K562 (cell line): ENCODE data around the gene SUFU. TPM values are rescaled to one million over a fixed set of nuclear protein-coding genes. Genes with fewer than 3 reads are reported as not detected.
A peak's percentile ranks its signal among the peaks of the same experiment; 100 is the strongest.

Experiments used
- ARID1B ChIP-seq: fragments of 450-650 bp; IDR thresholded peaks from 2 replicates; pipeline ENCODE4 v1.6.1; 2016; ENCODE audit warnings: antibody characterized with exemption, mild to moderate bottlenecking, inconsistent platforms
- DIDO1 ChIP-seq: fragments of 450-650 bp; IDR thresholded peaks from 2 replicates; pipeline ENCODE4 v1.6.1; 2016; ENCODE audit warnings: low read depth, missing biosample characterization, missing genetic modification characterization
- ETV6 ChIP-seq, 3 experiments: fragments of 150-350 bp in 1 of 3; sonication (generic) in 1 of 3; formaldehyde crosslinking in 1 of 3; IDR thresholded peaks; 2 replicates each; pipeline versions ENCODE4 v1.6.1 to v1.8.0; 2014 to 2022; ENCODE audit warnings: borderline replicate concordance in 2 of 3, low read depth in 2 of 3, antibody characterized with exemption in 1 of 3, low read length in 1 of 3, mild to moderate bottlenecking in 1 of 3, missing genetic modification reagents in 1 of 3
- EWSR1 ChIP-seq: fragments of 450-650 bp; IDR thresholded peaks from 2 replicates; pipeline ENCODE4 v1.6.1; 2018; ENCODE audit warnings: borderline replicate concordance, mild to moderate bottlenecking, low read depth, moderate library complexity; ENCODE audit not compliant: partially characterized antibody
- FOS ChIP-seq: IDR thresholded peaks from 3 replicates; pipeline ENCODE4 v1.6.1; 2011; ENCODE audit not compliant: insufficient read length; ENCODE audit errors: extremely low read depth
- NCOA2 ChIP-seq, 2 experiments: fragments of 450-650 bp; IDR thresholded peaks; 2 replicates each; pipeline ENCODE4 v1.6.1; 2018; ENCODE audit warnings: mild to moderate bottlenecking in 2 of 2, moderate library complexity in 1 of 2; ENCODE audit not compliant: partially characterized antibody in 2 of 2
- PHB2 ChIP-seq: fragments of 450-650 bp; IDR thresholded peaks from 2 replicates; pipeline ENCODE4 v1.6.1; 2017; ENCODE audit warnings: low read depth
- POLR3A ChIP-seq: IDR thresholded peaks from 2 replicates; pipeline ENCODE4 v1.6.1; 2011; ENCODE audit warnings: borderline replicate concordance, mild to moderate bottlenecking, moderate library complexity; ENCODE audit not compliant: insufficient read length, insufficient read depth; ENCODE audit errors: extremely low read depth
- SP1 ChIP-seq: sonication (generic); formaldehyde crosslinking; IDR thresholded peaks from 2 replicates; pipeline ENCODE4 v1.8.1; 2022; ENCODE audit warnings: mild to moderate bottlenecking, missing genetic modification reagents
- SP2 ChIP-seq: IDR thresholded peaks from 2 replicates; pipeline ENCODE4 v1.6.1; 2011; ENCODE audit warnings: mild to moderate bottlenecking, low read depth, low read length, moderate library complexity; ENCODE audit not compliant: poor library complexity, severe bottlenecking; ENCODE audit errors: extremely low read depth
- ZFPM2 ChIP-seq: fragments of 250-450 bp; sonication (Bioruptor Pico); IDR thresholded peaks from 2 replicates; pipeline ENCODE4 v1.5.1; 2022; ENCODE audit warnings: mild to moderate bottlenecking
- ZNF140 ChIP-seq: fragments of 250-450 bp; sonication (Bioruptor Pico); IDR thresholded peaks from 2 replicates; pipeline ENCODE4 v1.8.0; 2021; ENCODE audit warnings: moderate library complexity, mild to moderate bottlenecking, inconsistent platforms
- ZNF232 ChIP-seq: sonication (generic); formaldehyde crosslinking; IDR thresholded peaks from 2 replicates; pipeline ENCODE4 v1.8.0; 2022; ENCODE audit warnings: mild to moderate bottlenecking, missing genetic modification reagents
- ZNF407 ChIP-seq: fragments of 450-650 bp; IDR thresholded peaks from 2 replicates; pipeline ENCODE4 v1.6.1; 2016; ENCODE audit warnings: low read depth
- polyA plus RNA-seq, 8 experiments: library from polyadenylated mRNA; depleted of rRNA in 4 of 8; stranded (reverse) in 5 of 8; unstranded in 3 of 8; fragments of >200 nt; fragmentation: Nextera tagmentation in 2 of 8; fragmentation: Illumina TruSeq in 1 of 8; extraction: Ambion mirVana in 2 of 8; extraction: Trizol in 1 of 8; gene quantifications; 2 replicates each; pipeline versions ENCODE4 v1.2.1 to v1.2.3, GENCODE V29; 2011 to 2014; ENCODE audit warnings: inconsistent platforms in 1 of 8, missing spikeins in 1 of 8
- total RNA-seq, 7 experiments: library from RNA; depleted of rRNA in 6 of 7; stranded (reverse); fragments of >200 nt in 6 of 7; fragmentation: Illumina TruSeq in 2 of 7; extraction: Trizol in 2 of 7; gene quantifications; 2 replicates each; pipeline versions ENCODE4 v1.2.1 to v1.2.3, GENCODE V29; 2011 to 2021; ENCODE audit warnings: low replicate concordance in 1 of 7
- TF ChIP-seq, protein P1 (sequence below): sonication (generic); formaldehyde crosslinking; IDR thresholded peaks from 2 replicates; pipeline ENCODE4 v1.4.0; 2020; ENCODE audit warnings: mild to moderate bottlenecking, missing genetic modification reagents

SUFU gene
- total and polyA plus RNA-seq, 9 of the 15 experiments (the other 6 are each of a cell fraction or from before 2014, with no cell fraction given): 0.59 to 6.3 (median 0.82) TPM

GRCh38 chr10:102644646-102645387, 141.0 kb downstream of the SUFU start (continued):
- no peak for TF ChIP-seq ZNF407
- TF ChIP-seq NCOA2 (IDR thresholded peaks at IDR 0.05; ENCODE audit: partially characterized antibody in 2 of 2): no peak
- no peak for TF ChIP-seq ARID1B
- TF ChIP-seq, protein P1, sequence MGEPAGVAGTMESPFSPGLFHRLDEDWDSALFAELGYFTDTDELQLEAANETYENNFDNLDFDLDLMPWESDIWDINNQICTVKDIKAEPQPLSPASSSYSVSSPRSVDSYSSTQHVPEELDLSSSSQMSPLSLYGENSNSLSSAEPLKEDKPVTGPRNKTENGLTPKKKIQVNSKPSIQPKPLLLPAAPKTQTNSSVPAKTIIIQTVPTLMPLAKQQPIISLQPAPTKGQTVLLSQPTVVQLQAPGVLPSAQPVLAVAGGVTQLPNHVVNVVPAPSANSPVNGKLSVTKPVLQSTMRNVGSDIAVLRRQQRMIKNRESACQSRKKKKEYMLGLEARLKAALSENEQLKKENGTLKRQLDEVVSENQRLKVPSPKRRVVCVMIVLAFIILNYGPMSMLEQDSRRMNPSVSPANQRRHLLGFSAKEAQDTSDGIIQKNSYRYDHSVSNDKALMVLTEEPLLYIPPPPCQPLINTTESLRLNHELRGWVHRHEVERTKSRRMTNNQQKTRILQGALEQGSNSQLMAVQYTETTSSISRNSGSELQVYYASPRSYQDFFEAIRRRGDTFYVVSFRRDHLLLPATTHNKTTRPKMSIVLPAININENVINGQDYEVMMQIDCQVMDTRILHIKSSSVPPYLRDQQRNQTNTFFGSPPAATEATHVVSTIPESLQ (CRISPR knock-in tag): no peak
- no peak for TF ChIP-seq ZNF232 (CRISPR knock-in tag)
- no peak for TF ChIP-seq ZFPM2 (CRISPR knock-in tag)
- TF ChIP-seq FOS: no peak
- TF ChIP-seq DIDO1 (tag): no peak
- TF ChIP-seq SP1: peak; percentile 21
- no peak for TF ChIP-seq EWSR1
- no peak for TF ChIP-seq POLR3A
- TF ChIP-seq ZNF140 (CRISPR knock-in tag): no peak
- no peak for TF ChIP-seq PHB2
- no peak for TF ChIP-seq SP2
- no peak for TF ChIP-seq ETV6 (IDR thresholded peaks at IDR 0.05; ENCODE audit: borderline replicate concordance in 1 of 2, low read depth in 2 of 2, low read length in 1 of 2)
- TF ChIP-seq ETV6 (CRISPR knock-in tag; IDR thresholded peaks at IDR 0.05; ENCODE audit: borderline replicate concordance): no peak
